PC-9 (cell line): ENCODE measurements around the gene LDHD.

Experiments used
- CTCF ChIP-seq: fragments of 200-600 bp; sonication (generic); conservative IDR thresholded peaks from 2 replicates; pipeline ENCODE4 v1.6.1; 2017; ENCODE audit warnings: mixed run types, antibody characterized with exemption, mild to moderate bottlenecking, moderate library complexity
- EZH2 ChIP-seq: fragments of 200-600 bp; sonication (generic); IDR thresholded peaks from 2 replicates; pipeline ENCODE4 v1.8.0; 2017; ENCODE audit warnings: antibody characterized with exemption, low read depth

- no peak for TF ChIP-seq CTCF
- no peak for TF ChIP-seq EZH2
Observed at GRCh38 chr16:75107505-75107904, 9.1 kb downstream of the LDHD start.
